ENCODE measurements around the gene ARNT2. TPM values are rescaled to one million over a fixed set of nuclear protein-coding genes. Genes with fewer than 3 reads are reported as not detected.

ARNT2 gene
- total RNA-seq, 4 donors from 2014 or later = 0.26 to 22.9 (median 7.0) TPM

DNA sequence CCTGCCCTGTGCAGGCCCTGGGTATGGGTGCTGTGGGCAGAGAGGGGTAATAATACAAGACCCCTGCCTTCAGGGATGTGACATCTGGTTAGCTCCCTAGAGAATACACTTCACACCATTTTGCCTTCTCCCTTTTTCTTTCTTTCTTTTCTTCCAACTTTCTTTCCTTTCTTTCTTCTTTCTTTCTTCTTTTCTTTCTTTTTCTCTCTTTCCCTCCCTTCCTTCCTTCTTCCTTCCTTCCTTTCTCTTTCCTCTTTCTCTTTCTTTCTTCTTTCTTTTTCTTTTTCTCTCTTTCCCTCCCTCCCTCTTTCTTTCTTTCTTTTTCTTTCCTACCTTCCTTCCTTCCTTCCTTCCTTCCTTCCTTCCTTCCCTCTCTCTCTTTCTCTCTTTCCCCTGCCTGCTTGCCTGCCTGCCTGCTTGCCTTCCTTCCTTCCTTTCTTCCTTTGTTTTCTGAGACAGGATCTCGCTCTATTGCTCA, 222.5 kb downstream of the ARNT2 start:
- intact Hi-C loops (cut with DNase I; ENCODE audit: low total_unique reads) = no loop called here

GRCh38 chr15:80629355-80629754, 225.2 kb downstream of the ARNT2 start:
- no peaks in the 10 kb centered on the region for H3K36me3 ChIP-seq
- no peaks in the 10 kb centered on the region for H3K27me3 ChIP-seq
- H3K4me3 ChIP-seq = no peak overlapping the region
- DNase-seq = no peak
- H3K9me3 ChIP-seq = no peaks in the 10 kb centered on the region
- H3K4me1 ChIP-seq = no peaks in the 10 kb centered on the region
- intact Hi-C loops (cut with DNase I; ENCODE audit: low total_unique reads) = no loop called here
- H3K27ac ChIP-seq = no peak overlapping the region
- TF ChIP-seq, protein P1, sequence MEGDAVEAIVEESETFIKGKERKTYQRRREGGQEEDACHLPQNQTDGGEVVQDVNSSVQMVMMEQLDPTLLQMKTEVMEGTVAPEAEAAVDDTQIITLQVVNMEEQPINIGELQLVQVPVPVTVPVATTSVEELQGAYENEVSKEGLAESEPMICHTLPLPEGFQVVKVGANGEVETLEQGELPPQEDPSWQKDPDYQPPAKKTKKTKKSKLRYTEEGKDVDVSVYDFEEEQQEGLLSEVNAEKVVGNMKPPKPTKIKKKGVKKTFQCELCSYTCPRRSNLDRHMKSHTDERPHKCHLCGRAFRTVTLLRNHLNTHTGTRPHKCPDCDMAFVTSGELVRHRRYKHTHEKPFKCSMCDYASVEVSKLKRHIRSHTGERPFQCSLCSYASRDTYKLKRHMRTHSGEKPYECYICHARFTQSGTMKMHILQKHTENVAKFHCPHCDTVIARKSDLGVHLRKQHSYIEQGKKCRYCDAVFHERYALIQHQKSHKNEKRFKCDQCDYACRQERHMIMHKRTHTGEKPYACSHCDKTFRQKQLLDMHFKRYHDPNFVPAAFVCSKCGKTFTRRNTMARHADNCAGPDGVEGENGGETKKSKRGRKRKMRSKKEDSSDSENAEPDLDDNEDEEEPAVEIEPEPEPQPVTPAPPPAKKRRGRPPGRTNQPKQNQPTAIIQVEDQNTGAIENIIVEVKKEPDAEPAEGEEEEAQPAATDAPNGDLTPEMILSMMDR (IDR thresholded peaks at IDR 0.05) = no peak
- no peak for TF ChIP-seq POLR2A (IDR thresholded peaks at IDR 0.05)

More for the DNA sequence above, 222.5 kb downstream of the ARNT2 start:
- H3K9me3 ChIP-seq = no peaks in the 10 kb centered on the region
- DNase-seq = no peak
- H3K36me3 ChIP-seq = no peaks in the 10 kb centered on the region
- no peaks in the 10 kb centered on the region for H3K27me3 ChIP-seq
- no peaks in the 10 kb centered on the region for H3K4me1 ChIP-seq
- H3K27ac ChIP-seq = no peak overlapping the region
- TF ChIP-seq POLR2A (IDR thresholded peaks at IDR 0.05) = no peak
- TF ChIP-seq, protein P1 (IDR thresholded peaks at IDR 0.05) = no peak
- no peak overlapping the region for H3K4me3 ChIP-seq

GRCh38 chr15:80630981-80631380, 226.8 kb downstream of the ARNT2 start:
- intact Hi-C loops (cut with DNase I; ENCODE audit: low total_unique reads) = no loop called here
- no peak for DNase-seq
- H3K4me1 ChIP-seq = no peaks in the 10 kb centered on the region
- no peaks in the 10 kb centered on the region for H3K36me3 ChIP-seq
- H3K9me3 ChIP-seq = no peaks in the 10 kb centered on the region
- no peak overlapping the region for H3K4me3 ChIP-seq
- H3K27me3 ChIP-seq = no peaks in the 10 kb centered on the region
- TF ChIP-seq, protein P1 (IDR thresholded peaks at IDR 0.05) = no peak
- TF ChIP-seq POLR2A (IDR thresholded peaks at IDR 0.05) = no peak
- no peak overlapping the region for H3K27ac ChIP-seq

DNA sequence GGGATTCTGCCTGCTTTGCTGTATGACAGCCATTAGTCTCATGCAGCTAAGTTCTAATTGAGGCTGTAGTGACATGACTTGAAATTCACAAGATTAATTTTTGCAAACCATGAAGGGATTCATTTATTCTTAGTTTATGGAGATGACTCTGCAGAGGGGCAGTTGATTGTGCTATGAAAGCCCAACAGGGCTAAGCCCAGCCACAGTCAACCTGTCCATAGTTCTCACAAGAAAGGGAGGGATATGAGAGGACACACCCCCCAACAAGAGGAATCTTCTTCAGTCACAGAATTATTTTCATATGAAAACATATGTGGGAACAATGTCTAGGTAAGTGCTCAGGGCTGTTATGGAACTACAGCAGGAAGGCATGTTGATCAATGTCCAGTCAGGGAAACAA, 229.0 kb downstream of the ARNT2 start:
- H3K27ac ChIP-seq = no peak overlapping the region
- H3K4me3 ChIP-seq = no peak overlapping the region
- TF ChIP-seq, protein P1 (IDR thresholded peaks at IDR 0.05) = no peak
- TF ChIP-seq POLR2A (IDR thresholded peaks at IDR 0.05) = no peak
- H3K9me3 ChIP-seq = no peaks in the 10 kb centered on the region
- H3K36me3 ChIP-seq = no peaks in the 10 kb centered on the region
- H3K27me3 ChIP-seq = no peaks in the 10 kb centered on the region
- no peaks in the 10 kb centered on the region for H3K4me1 ChIP-seq
- DNase-seq = no peak
- intact Hi-C loops (cut with DNase I; ENCODE audit: low total_unique reads) = no loop called here

DNA sequence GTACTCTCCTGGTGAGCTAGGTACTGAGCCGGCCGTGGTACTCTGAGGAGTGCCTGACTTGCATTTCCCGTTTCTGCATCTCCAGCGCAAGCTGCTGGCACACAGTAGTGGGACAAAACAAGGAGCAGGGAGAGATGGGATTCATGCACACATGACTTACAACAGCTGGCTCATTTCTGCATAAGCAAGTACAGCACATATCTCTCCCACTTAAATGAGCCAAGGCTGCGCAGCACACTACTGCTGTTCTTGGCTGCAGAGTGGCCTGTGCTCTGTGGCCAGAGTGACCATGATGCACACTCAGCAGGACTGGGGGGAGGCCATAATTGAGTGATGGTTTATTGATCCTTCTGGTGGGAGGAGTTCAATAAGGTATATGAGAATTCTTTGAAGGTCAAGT, 231.8 kb downstream of the ARNT2 start:
- no peak for DNase-seq

More for the DNA sequence above, 231.8 kb downstream of the ARNT2 start:
- intact Hi-C loops (cut with DNase I; ENCODE audit: low total_unique reads) = no loop called here
- Histone ChIP-seq H3K27me3 (no peaks in the 10 kb centered on the region), H3K4me1 (no peaks in the 10 kb centered on the region), H3K27ac (no peak overlapping the region), H3K4me3 (no peak overlapping the region), H3K36me3 (no peaks in the 10 kb centered on the region), H3K9me3 (no peaks in the 10 kb centered on the region)
- TF ChIP-seq, protein P1 (IDR thresholded peaks at IDR 0.05) = no peak
- no peak for TF ChIP-seq POLR2A (IDR thresholded peaks at IDR 0.05)
